ENCODE measurements around the gene GGT5. TPM values are rescaled to one million over a fixed set of nuclear protein-coding genes. Genes with fewer than 3 reads are reported as not detected.
A peak's percentile ranks its signal among the peaks of the same experiment; 100 is the strongest.

The GGT5 gene
- total RNA-seq, 1 donor: 7.2 TPM

GRCh38 chr22:24176040-24176439 lies 68.8 kb downstream of the GGT5 start:
- Histone ChIP-seq H3K4me3 (ENCODE audit: insufficient read depth, low read length) (no peak overlapping the region), H3K36me3 (ENCODE audit: insufficient read depth, low read length) (peaks cover 40% of the 10 kb centered on the region), H4K20me1 (ENCODE audit: insufficient read depth, low read length) (peaks cover 3% of the 10 kb centered on the region), H3K27me3 (ENCODE audit: insufficient read depth, low read length) (no peaks in the 10 kb centered on the region), H3K79me2 (ENCODE audit: insufficient read depth, low read length) (no peaks in the 10 kb centered on the region), H2AFZ (ENCODE audit: low read length) (no peak overlapping the region), H3K9me3 (ENCODE audit: low read depth, low read length) (no peaks in the 10 kb centered on the region), H3K4me2 (ENCODE audit: insufficient read depth, low read length) (no peak overlapping the region), H3K4me1 (ENCODE audit: insufficient read depth, low read length) (peaks cover 6% of the 10 kb centered on the region), H3K27ac (ENCODE audit: low read depth, low read length) (no peak overlapping the region)
- TF ChIP-seq, protein P1, sequence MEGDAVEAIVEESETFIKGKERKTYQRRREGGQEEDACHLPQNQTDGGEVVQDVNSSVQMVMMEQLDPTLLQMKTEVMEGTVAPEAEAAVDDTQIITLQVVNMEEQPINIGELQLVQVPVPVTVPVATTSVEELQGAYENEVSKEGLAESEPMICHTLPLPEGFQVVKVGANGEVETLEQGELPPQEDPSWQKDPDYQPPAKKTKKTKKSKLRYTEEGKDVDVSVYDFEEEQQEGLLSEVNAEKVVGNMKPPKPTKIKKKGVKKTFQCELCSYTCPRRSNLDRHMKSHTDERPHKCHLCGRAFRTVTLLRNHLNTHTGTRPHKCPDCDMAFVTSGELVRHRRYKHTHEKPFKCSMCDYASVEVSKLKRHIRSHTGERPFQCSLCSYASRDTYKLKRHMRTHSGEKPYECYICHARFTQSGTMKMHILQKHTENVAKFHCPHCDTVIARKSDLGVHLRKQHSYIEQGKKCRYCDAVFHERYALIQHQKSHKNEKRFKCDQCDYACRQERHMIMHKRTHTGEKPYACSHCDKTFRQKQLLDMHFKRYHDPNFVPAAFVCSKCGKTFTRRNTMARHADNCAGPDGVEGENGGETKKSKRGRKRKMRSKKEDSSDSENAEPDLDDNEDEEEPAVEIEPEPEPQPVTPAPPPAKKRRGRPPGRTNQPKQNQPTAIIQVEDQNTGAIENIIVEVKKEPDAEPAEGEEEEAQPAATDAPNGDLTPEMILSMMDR (IDR thresholded peaks at IDR 0.05; ENCODE audit: extremely low read depth, low read depth, low read length): no peak
- no peak for DNase-seq (ENCODE audit: insufficient read length, low spot score, missing footprints)

DNA sequence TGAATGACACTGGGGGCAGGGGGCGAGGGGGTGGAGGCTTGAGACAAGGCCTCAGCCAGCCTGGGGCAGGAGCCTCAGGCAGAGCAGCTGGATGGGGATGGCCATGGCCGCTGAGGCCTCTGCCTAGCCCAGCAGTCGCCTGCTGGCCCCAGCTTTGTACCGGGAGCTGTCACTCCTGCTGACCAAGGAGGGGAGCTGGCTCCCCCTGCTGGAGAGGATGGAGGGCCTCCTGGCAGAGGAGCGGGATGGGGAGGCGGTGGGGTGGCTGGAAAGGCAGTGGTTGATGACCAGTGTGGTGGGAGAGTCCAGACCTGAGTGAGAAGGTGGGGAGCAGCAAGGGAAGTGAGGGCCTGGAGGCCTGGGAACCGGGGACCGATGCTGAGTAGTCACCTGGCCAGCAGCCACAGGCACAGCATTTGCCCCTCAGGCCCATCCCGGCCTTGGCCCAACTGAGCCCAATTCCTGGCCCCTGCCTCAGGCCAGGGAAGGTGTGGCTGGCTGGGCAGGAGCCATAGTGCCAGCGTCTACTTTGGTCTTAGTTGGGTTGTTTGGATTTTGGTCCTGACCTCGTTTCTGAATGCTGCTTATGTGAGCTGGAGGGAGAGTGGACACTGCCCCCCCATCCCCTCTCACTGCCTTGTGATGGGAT lies 69.6 kb downstream of the GGT5 start:
- DNase-seq (ENCODE audit: insufficient read length, low spot score, missing footprints): peak; percentile 100
- no peak overlapping the region for H3K4me3 ChIP-seq (ENCODE audit: insufficient read depth, low read length)
- peaks cover 6% of the 10 kb centered on the region for H3K4me1 ChIP-seq (ENCODE audit: insufficient read depth, low read length)
- H3K79me2 ChIP-seq (ENCODE audit: insufficient read depth, low read length): no peaks in the 10 kb centered on the region
- no peaks in the 10 kb centered on the region for H3K9me3 ChIP-seq (ENCODE audit: low read depth, low read length)
- TF ChIP-seq, protein P1 (IDR thresholded peaks at IDR 0.05; ENCODE audit: extremely low read depth, low read depth, low read length): peak; percentile 84
- H4K20me1 ChIP-seq (ENCODE audit: insufficient read depth, low read length): peaks cover 3% of the 10 kb centered on the region
- H3K27me3 ChIP-seq (ENCODE audit: insufficient read depth, low read length): no peaks in the 10 kb centered on the region
- no peak overlapping the region for H2AFZ ChIP-seq (ENCODE audit: low read length)
- peaks cover 40% of the 10 kb centered on the region for H3K36me3 ChIP-seq (ENCODE audit: insufficient read depth, low read length)
- H3K4me2 ChIP-seq (ENCODE audit: insufficient read depth, low read length): no peak overlapping the region
- peak overlapping the region; percentile 36 for H3K27ac ChIP-seq (ENCODE audit: low read depth, low read length)

DNA sequence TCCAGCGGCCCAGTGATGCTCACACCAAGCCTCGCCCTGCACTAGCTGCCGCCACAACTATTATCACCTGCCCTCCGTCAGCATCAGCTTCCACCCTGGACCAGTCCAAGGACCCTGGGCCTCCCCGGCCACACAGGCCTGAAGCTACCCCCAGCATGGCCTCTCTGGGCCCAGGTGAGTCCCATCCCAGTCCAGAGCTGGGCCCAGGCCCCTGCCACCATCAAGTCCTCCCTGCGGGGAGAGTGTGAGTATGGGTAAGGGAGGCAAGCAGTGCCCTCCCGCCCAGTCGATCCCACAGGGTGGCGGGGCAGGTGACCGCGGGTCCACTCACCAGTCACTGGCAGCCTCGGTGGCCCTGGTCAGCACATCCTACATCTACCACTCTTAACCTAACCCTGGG lies 73.1 kb downstream of the GGT5 start:
- Histone ChIP-seq H2AFZ (ENCODE audit: low read length) (no peak overlapping the region), H3K27me3 (ENCODE audit: insufficient read depth, low read length) (no peaks in the 10 kb centered on the region), H4K20me1 (ENCODE audit: insufficient read depth, low read length) (peaks cover 10% of the 10 kb centered on the region), H3K36me3 (ENCODE audit: insufficient read depth, low read length) (peaks cover 46% of the 10 kb centered on the region), H3K4me2 (ENCODE audit: insufficient read depth, low read length) (no peak overlapping the region), H3K27ac (ENCODE audit: low read depth, low read length) (no peak overlapping the region), H3K9me3 (ENCODE audit: low read depth, low read length) (no peaks in the 10 kb centered on the region), H3K79me2 (ENCODE audit: insufficient read depth, low read length) (no peaks in the 10 kb centered on the region), H3K4me3 (ENCODE audit: insufficient read depth, low read length) (no peak overlapping the region), H3K4me1 (ENCODE audit: insufficient read depth, low read length) (peaks cover 4% of the 10 kb centered on the region)
- no peak for DNase-seq (ENCODE audit: insufficient read length, low spot score, missing footprints)
- TF ChIP-seq, protein P1 (IDR thresholded peaks at IDR 0.05; ENCODE audit: extremely low read depth, low read depth, low read length): no peak

GRCh38 chr22:24170632-24171031 lies 74.2 kb downstream of the GGT5 start:
- Histone ChIP-seq H3K4me3 (ENCODE audit: insufficient read depth, low read length) (no peak overlapping the region), H3K4me2 (ENCODE audit: insufficient read depth, low read length) (no peak overlapping the region), H3K27ac (ENCODE audit: low read depth, low read length) (no peak overlapping the region), H3K9me3 (ENCODE audit: low read depth, low read length) (no peaks in the 10 kb centered on the region), H3K36me3 (ENCODE audit: insufficient read depth, low read length) (peaks cover 48% of the 10 kb centered on the region), H4K20me1 (ENCODE audit: insufficient read depth, low read length) (peaks cover 10% of the 10 kb centered on the region), H3K79me2 (ENCODE audit: insufficient read depth, low read length) (no peaks in the 10 kb centered on the region), H3K27me3 (ENCODE audit: insufficient read depth, low read length) (no peaks in the 10 kb centered on the region), H2AFZ (ENCODE audit: low read length) (no peak overlapping the region), H3K4me1 (ENCODE audit: insufficient read depth, low read length) (peaks cover 2% of the 10 kb centered on the region)
- TF ChIP-seq, protein P1 (IDR thresholded peaks at IDR 0.05; ENCODE audit: extremely low read depth, low read depth, low read length): no peak
- DNase-seq (ENCODE audit: insufficient read length, low spot score, missing footprints): no peak
